Measurements from ENCODE around the gene ADSL.

GRCh38 chr22:40383905-40384304, 37.6 kb downstream of the ADSL start:
- TF ChIP-seq, protein P1, sequence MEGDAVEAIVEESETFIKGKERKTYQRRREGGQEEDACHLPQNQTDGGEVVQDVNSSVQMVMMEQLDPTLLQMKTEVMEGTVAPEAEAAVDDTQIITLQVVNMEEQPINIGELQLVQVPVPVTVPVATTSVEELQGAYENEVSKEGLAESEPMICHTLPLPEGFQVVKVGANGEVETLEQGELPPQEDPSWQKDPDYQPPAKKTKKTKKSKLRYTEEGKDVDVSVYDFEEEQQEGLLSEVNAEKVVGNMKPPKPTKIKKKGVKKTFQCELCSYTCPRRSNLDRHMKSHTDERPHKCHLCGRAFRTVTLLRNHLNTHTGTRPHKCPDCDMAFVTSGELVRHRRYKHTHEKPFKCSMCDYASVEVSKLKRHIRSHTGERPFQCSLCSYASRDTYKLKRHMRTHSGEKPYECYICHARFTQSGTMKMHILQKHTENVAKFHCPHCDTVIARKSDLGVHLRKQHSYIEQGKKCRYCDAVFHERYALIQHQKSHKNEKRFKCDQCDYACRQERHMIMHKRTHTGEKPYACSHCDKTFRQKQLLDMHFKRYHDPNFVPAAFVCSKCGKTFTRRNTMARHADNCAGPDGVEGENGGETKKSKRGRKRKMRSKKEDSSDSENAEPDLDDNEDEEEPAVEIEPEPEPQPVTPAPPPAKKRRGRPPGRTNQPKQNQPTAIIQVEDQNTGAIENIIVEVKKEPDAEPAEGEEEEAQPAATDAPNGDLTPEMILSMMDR (IDR thresholded peaks at IDR 0.05) = no peak
- no peak for TF ChIP-seq EZH2 (IDR thresholded peaks at IDR 0.05; ENCODE audit: borderline replicate concordance, insufficient read depth, low read depth, low read length, poor library complexity, severe bottlenecking)

Measured in B cell (primary cell).